ENCODE measurements around the gene TTLL11. TPM values are rescaled to one million over a fixed set of nuclear protein-coding genes. Genes with fewer than 3 reads are reported as not detected.
"Not testable (repeated sequence)": the region's sequence is repeated elsewhere in the genome, so short reads cannot be mapped to it uniquely, and the experiment has no call there.

The TTLL11 gene
- polyA plus RNA-seq, 3 donors from 2014 or later: 3.1 to 8.3 (median 5.6) TPM

DNA sequence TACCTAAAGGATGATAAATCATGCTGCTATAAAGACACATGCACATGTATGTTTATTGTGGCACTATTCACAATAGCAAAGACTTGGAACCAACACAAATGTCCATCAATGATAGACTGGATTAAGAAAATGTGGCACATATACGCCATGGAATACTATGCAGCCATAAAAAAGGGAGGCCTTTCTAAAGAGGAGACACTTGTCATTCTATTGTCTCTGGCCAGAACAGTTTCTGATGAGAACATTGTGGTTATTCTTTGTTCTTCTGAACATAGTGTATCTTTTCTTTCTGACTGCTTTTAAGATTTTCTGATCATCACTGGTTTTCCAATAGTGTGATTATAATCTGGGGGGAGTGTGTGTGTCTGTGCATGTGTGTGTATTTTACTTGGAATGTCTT lies 112.4 kb downstream of the TTLL11 start:
- H3K4me1 Mint-ChIP-seq; DNase-seq; H3K27me3 Mint-ChIP-seq (ENCODE audit: low read depth in 3 of 3); H3K27ac Mint-ChIP-seq; H3K4me3 Mint-ChIP-seq: not testable (repeated sequence)
- H3K36me3 Mint-ChIP-seq: peaks cover 4 to 13% (median 7%) of the 10 kb centered on the region in 3 donors
- H3K9me3 Mint-ChIP-seq: peaks cover 0 to 12% (median 2%) of the 10 kb centered on the region in 6 donors

GRCh38 chr9:121979736-121980135 lies 113.4 kb downstream of the TTLL11 start:
- H3K36me3 Mint-ChIP-seq: peaks cover 4 to 13% (median 7%) of the 10 kb centered on the region in 3 donors
- H3K9me3 Mint-ChIP-seq: peaks cover 0 to 12% (median 2%) of the 10 kb centered on the region in 6 donors
- H3K27ac Mint-ChIP-seq: no peak overlapping the region
- no peak overlapping the region for H3K4me3 Mint-ChIP-seq
- no peak for DNase-seq
- H3K4me1 Mint-ChIP-seq: no peaks in the 10 kb centered on the region
- peaks cover 0 to 2% (median 0%) of the 10 kb centered on the region in 3 donors for H3K27me3 Mint-ChIP-seq (ENCODE audit: low read depth in 3 of 3)

GRCh38 chr9:121976751-121977150 lies 116.4 kb downstream of the TTLL11 start:
- H3K4me1 Mint-ChIP-seq: no peaks in the 10 kb centered on the region
- peaks cover 0 to 2% (median 0%) of the 10 kb centered on the region in 3 donors for H3K27me3 Mint-ChIP-seq (ENCODE audit: low read depth in 3 of 3)
- peaks cover 0 to 9% (median 8%) of the 10 kb centered on the region in 3 donors for H3K36me3 Mint-ChIP-seq
- H3K4me3 Mint-ChIP-seq: no peak overlapping the region
- H3K27ac Mint-ChIP-seq: no peak overlapping the region
- peaks cover 0 to 9% (median 2%) of the 10 kb centered on the region in 6 donors for H3K9me3 Mint-ChIP-seq
- DNase-seq: no peak

- no peak for DNase-seq
- H3K9me3 Mint-ChIP-seq: peaks cover 0 to 3% (median 2%) of the 10 kb centered on the region in 6 donors
- H3K27me3 Mint-ChIP-seq (ENCODE audit: low read depth in 3 of 3): peaks cover 0 to 2% (median 0%) of the 10 kb centered on the region in 3 donors
- peaks cover 0 to 9% (median 2%) of the 10 kb centered on the region in 3 donors for H3K36me3 Mint-ChIP-seq
- no peaks in the 10 kb centered on the region for H3K4me1 Mint-ChIP-seq
- H3K4me3 Mint-ChIP-seq: no peak overlapping the region
- H3K27ac Mint-ChIP-seq: no peak overlapping the region
Observed at GRCh38 chr9:121975801-121976277, 117.3 kb downstream of the TTLL11 start.

DNA sequence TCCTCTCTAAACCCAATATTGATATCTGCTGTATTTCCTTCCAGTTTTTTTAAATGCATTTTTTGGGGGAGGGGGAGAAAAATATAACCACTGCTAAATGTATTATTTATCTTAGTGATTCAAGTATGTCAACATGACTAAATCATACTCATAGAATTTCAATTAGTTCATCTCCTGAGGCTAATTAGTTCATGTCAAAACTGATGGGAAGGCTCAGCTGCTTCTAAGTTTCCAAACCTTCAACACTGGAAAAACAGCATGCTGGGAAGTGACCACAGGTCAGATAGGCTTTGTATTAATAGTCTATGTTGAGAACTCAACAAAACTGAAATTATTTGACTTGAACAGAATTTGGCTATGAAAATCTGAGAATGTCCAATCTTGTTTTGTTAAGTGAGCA lies 118.7 kb downstream of the TTLL11 start:
- H3K27ac Mint-ChIP-seq: no peak overlapping the region
- no peaks in the 10 kb centered on the region for H3K4me1 Mint-ChIP-seq
- peaks cover 0 to 2% (median 0%) of the 10 kb centered on the region in 6 donors for H3K9me3 Mint-ChIP-seq
- no peak for DNase-seq
- H3K36me3 Mint-ChIP-seq: peaks cover 0 to 11% (median 4%) of the 10 kb centered on the region in 3 donors
- no peak overlapping the region for H3K4me3 Mint-ChIP-seq
- H3K27me3 Mint-ChIP-seq (ENCODE audit: low read depth in 3 of 3): peaks cover 0 to 2% (median 0%) of the 10 kb centered on the region in 3 donors

- Mint-ChIP-seq H3K36me3 (peaks cover 0 to 11% (median 7%) of the 10 kb centered on the region in 3 donors), H3K27ac (no peak overlapping the region), H3K4me1 (no peaks in the 10 kb centered on the region), H3K9me3 (peaks cover 0 to 2% (median 0%) of the 10 kb centered on the region in 6 donors), H3K27me3 (ENCODE audit: low read depth in 3 of 3) (peaks cover 0 to 2% (median 0%) of the 10 kb centered on the region in 3 donors), H3K4me3 (no peak overlapping the region)
- DNase-seq: no peak
Observed at GRCh38 chr9:121972501-121972981, 120.6 kb downstream of the TTLL11 start.

GRCh38 chr9:121968056-121968455 lies 125.1 kb downstream of the TTLL11 start:
- DNase-seq: no peak
- Mint-ChIP-seq H3K27ac (no peak overlapping the region), H3K9me3 (peaks cover 0 to 2% (median 0%) of the 10 kb centered on the region in 6 donors), H3K4me1 (no peaks in the 10 kb centered on the region), H3K4me3 (no peak overlapping the region), H3K27me3 (ENCODE audit: low read depth in 3 of 3) (peaks cover 2 to 3% (median 2%) of the 10 kb centered on the region in 3 donors), H3K36me3 (peaks cover 7 to 11% (median 9%) of the 10 kb centered on the region in 3 donors)

- H3K4me3 Mint-ChIP-seq: no peak overlapping the region
- H3K27me3 Mint-ChIP-seq (ENCODE audit: low read depth in 3 of 3): peaks cover 2 to 3% (median 2%) of the 10 kb centered on the region in 3 donors
- no peak for DNase-seq
- H3K27ac Mint-ChIP-seq: no peak overlapping the region
- no peaks in the 10 kb centered on the region for H3K4me1 Mint-ChIP-seq
- H3K36me3 Mint-ChIP-seq: peaks cover 7 to 9% (median 8%) of the 10 kb centered on the region in 3 donors
- peaks cover 0 to 2% (median 0%) of the 10 kb centered on the region in 6 donors for H3K9me3 Mint-ChIP-seq
Observed at GRCh38 chr9:121966706-121967105, 126.4 kb downstream of the TTLL11 start.

GRCh38 chr9:121963528-121963995 lies 129.5 kb downstream of the TTLL11 start:
- no peak for DNase-seq
- Mint-ChIP-seq H3K4me3 (no peak overlapping the region), H3K9me3 (no peaks in the 10 kb centered on the region), H3K4me1 (no peaks in the 10 kb centered on the region), H3K36me3 (peaks cover 3 to 9% (median 3%) of the 10 kb centered on the region in 3 donors), H3K27ac (no peak overlapping the region), H3K27me3 (ENCODE audit: low read depth in 3 of 3) (peaks cover 2 to 4% (median 2%) of the 10 kb centered on the region in 3 donors)

GRCh38 chr9:121962421-121962820 lies 130.7 kb downstream of the TTLL11 start:
- Mint-ChIP-seq H3K4me1 (no peaks in the 10 kb centered on the region), H3K27me3 (ENCODE audit: low read depth in 3 of 3) (peaks cover 2 to 4% (median 2%) of the 10 kb centered on the region in 3 donors), H3K27ac (no peak overlapping the region), H3K36me3 (peaks cover 0 to 9% (median 3%) of the 10 kb centered on the region in 3 donors), H3K4me3 (no peak overlapping the region), H3K9me3 (no peaks in the 10 kb centered on the region)
- DNase-seq: no peak

- Mint-ChIP-seq H3K4me1 (no peaks in the 10 kb centered on the region), H3K36me3 (peaks cover 0 to 7% (median 3%) of the 10 kb centered on the region in 3 donors), H3K27ac (no peak overlapping the region), H3K27me3 (ENCODE audit: low read depth in 3 of 3) (peaks cover 2 to 4% (median 2%) of the 10 kb centered on the region in 3 donors), H3K4me3 (no peak overlapping the region), H3K9me3 (no peaks in the 10 kb centered on the region)
- no peak for DNase-seq
Observed at GRCh38 chr9:121960665-121961064, 132.4 kb downstream of the TTLL11 start.

GRCh38 chr9:121958530-121958929 lies 134.6 kb downstream of the TTLL11 start:
- H3K27me3 Mint-ChIP-seq (ENCODE audit: low read depth in 3 of 3): peaks cover 1 to 2% (median 2%) of the 10 kb centered on the region in 3 donors

GRCh38 chr9:121956808-121957207 lies 136.3 kb downstream of the TTLL11 start:
- Mint-ChIP-seq H3K36me3 (peaks cover 0 to 5% (median 4%) of the 10 kb centered on the region in 3 donors), H3K4me3 (no peak overlapping the region), H3K27ac (no peak overlapping the region), H3K9me3 (no peaks in the 10 kb centered on the region), H3K4me1 (no peaks in the 10 kb centered on the region), H3K27me3 (ENCODE audit: low read depth in 3 of 3) (peaks cover 1 to 4% (median 2%) of the 10 kb centered on the region in 3 donors)
- no peak for DNase-seq

More at GRCh38 chr9:121958530-121958929, 134.6 kb downstream of the TTLL11 start:
- Mint-ChIP-seq H3K36me3 (no peaks in the 10 kb centered on the region), H3K9me3 (no peaks in the 10 kb centered on the region), H3K4me1 (no peaks in the 10 kb centered on the region), H3K4me3 (no peak overlapping the region), H3K27ac (no peak overlapping the region)
- no peak for DNase-seq

DNA sequence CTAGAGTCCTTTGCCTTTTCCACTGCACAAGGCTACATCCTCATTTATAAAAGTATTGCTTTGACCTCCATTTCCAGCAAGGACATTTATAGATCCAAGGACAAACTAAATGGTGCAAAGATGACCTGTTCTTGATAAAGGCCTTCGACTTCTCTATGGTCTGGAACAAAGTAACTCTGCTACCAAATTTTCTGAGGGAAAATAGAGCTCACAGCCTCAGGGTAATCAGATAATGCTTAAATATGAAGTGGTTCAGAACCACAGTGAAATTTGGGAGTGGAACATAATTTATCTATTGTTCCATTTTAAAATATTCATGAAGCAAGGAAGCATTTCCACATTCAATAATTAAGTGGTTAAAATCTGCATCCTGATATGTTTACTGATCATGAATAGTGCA lies 137.5 kb downstream of the TTLL11 start:
- Mint-ChIP-seq H3K36me3 (peaks cover 0 to 5% (median 4%) of the 10 kb centered on the region in 3 donors), H3K27ac (no peak overlapping the region), H3K4me3 (no peak overlapping the region), H3K9me3 (no peaks in the 10 kb centered on the region), H3K4me1 (no peaks in the 10 kb centered on the region), H3K27me3 (ENCODE audit: low read depth in 3 of 3) (peaks cover 1 to 4% (median 2%) of the 10 kb centered on the region in 3 donors)
- no peak for DNase-seq

Measured in immature natural killer cell (primary cell).